ENCODE measurements around the gene PPP2R3C.
"Not testable (repeated sequence)": the region's sequence is repeated elsewhere in the genome, so short reads cannot be mapped to it uniquely, and the experiment has no call there.

The PPP2R3C gene

DNA sequence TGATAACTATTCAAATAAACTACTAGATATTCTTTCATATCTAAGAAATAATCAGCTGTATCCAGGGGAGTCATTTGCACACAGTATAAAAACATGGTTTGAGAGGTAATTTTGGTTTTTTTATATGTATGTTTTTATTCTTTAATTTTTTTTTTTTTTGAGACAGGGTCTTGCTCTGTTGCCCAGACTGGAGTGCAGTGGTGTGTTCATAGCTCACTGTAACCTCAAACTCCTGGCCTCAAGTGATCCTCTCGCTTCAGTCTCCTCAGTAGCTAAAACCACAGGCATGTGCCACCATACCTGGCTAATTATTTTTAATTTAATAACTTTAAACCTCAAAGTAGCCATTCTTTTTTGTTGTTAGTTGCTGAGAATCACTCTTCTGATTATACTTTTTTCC lies 2.3 kb upstream of the PPP2R3C start:
- no peak for DNase-seq (ENCODE audit: low spot score)

DNA sequence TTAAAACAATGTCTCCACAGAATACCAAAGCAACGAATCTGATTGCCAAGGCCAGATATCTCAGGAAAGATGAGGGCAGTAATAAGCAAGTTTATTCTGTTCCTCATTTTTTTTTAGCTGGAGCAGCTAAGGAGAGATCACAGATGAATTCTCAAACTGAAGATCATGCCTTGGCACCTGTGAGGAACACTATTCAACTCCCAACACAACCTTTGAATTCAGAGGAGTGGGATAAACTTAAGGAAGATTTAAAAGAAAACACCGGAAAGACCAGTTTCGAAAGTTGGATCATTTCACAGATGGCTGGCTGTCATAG lies 1.6 kb upstream of the PPP2R3C start:
- no peak for DNase-seq (ENCODE audit: low spot score)

DNA sequence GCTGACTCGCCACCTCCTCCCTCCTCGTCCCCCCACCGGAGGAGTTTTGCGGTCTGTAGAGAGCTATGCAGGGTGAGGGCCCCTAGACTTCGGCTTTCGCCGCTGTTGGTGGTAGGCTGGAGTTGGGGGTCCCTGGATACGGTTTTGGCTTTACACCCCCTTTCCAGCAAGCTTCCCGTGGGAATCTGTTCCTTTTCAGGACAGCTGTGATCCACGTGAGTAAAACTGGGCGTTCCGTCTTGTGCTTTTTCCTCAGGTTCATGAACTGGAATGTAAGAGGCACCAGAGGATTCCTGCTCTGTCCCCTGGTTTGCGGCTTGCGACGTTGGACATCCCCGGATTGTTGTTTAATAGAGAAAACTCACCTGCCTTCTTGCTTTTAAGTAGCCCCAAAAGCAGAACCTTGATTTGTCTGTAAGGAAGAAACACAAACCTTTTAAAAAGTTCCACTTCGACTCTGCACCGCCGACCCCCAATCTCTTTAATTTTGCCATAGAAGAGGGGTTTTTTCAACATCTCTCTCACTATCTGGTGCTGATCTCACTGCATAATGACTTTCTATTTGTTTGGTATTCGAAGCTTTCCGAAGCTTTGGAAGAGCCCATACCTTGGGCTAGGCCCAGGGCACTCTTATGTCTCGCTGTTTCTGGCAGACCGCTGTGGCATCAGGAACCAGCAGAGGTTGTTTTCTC lies 1.1 kb upstream of the PPP2R3C start:
- peak; percentile 12 for DNase-seq (ENCODE audit: low spot score)

DNA sequence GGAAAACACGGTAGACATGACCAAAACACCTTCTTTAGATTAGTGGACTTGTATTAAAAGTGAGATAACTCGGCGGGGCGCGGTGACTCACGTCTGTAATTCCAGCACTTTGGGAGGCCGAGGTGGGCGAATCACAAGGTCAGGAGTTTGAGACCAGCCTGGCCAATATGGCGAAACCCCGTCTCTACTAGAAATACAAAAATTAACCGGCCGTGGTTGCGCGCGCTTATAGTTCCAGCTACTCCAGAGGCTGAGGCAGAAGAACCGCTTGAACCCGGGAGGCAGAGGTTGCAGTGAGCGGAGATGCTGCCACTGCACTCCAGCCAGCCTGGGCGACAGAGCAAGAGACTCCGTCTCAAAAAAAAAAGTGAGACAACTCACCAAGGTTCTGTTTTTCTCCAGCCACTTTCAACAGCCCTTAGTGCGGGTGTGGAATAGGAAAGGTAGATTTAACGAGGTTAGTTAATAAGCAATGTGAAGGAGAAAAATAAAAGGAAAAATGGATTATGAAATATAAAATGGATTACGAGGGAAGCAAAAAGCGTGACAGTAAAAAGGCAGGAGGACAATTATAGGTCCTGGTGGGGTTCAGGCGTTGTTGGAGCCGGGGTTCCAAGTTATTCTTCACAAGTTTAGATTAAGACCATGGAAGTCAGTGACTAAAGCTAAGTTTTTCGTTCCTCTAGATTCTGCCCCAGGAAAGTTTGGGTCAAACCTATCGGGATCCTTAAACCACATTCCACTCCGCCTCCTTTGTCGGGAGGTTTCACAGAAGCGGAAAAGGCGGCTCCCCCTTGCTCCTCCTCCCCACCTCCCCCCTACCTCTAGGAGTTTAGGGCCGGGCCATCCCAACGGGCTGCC lies 534 bp downstream of the PPP2R3C start:
- DNase-seq (ENCODE audit: low spot score) = no peak

DNA sequence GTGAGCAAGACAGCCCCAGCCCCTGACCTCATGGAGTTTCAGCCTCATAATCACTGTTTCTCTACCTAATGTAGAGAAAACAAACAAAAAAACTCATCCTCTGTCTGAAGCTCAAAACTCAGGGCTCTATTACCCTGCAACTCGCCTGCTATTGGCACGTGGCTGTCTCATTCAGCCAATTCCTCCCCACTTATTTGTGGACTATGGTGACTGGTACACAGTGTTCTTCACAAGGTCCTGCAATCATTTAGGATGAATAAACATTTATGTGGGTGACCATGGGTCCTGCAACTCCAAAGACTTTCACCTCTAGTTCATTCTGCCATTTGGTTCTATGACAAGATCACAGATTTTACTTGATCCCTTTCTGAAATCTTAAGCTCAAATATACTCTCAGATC lies 4.7 kb downstream of the PPP2R3C start:
- no peak for DNase-seq (ENCODE audit: low spot score)

DNA sequence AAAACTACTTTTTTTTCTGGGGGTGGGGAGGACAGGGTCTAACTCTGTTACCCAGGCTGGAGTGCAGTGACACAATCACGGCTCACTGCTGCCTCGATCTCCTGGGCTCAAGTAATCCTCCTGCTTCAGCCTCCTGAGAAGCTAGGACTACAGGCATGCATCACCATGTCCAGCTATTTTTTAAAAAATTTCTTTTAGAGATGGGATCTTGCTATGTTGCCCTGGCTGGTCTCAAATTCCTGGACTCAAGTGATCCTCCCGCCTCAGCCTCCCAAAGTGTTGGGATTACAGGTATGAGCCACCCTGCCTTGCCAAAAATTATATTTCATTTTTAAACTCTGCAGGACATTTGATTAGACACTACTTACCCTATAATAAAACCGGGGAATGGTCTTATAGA lies 5.5 kb downstream of the PPP2R3C start:
- no peak for DNase-seq (ENCODE audit: low spot score)

DNA sequence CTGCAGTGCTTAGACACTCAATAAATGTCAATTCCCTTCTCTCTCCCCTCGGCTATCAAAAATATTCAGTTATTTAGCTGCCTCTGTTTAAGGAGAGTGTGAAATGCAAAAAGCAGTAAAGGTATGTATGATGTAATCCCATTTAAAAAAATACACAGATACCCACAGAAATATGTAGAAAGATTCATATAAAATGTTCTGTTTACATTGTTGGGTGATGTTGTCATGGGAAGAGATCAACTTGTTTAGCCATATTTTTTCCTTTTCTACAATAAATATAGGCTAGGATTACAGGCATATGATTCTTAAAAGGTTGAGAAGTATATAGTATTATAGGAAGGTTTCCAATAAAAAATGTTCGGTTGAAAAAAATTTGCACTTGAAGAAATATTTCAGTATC lies 7.8 kb downstream of the PPP2R3C start:
- no peak for DNase-seq (ENCODE audit: low spot score)

DNA sequence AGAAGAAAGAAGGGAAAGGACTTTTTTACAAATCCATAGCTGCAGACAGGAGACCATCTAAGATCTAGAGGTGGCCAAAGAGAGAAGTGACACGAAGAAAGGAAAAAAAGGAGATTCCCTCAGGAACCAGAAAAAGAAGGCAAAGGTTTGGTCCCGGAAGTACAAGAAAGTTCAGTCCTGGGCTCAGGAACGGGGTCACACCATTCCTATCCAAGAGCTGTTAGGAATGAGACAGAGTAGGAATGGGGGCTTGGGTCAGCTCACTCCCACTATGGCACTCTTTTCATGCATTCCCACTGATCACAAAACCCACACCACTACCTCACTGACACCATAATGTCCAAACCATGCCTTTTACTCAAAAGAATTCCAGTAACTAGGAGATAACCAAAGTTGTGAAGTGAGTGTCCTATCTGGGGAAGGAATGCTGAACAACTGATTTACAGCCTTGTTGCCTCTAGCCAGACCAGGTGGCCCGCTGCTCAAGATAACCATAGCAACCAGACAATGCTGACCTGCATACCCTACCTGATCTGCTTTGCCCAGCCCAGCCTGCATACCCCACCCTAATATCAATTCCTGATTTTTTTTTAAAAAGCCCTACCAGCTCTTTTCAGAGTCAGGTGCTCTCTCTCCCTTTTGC lies 8.4 kb downstream of the PPP2R3C start:
- DNase-seq (ENCODE audit: low spot score) = no peak

DNA sequence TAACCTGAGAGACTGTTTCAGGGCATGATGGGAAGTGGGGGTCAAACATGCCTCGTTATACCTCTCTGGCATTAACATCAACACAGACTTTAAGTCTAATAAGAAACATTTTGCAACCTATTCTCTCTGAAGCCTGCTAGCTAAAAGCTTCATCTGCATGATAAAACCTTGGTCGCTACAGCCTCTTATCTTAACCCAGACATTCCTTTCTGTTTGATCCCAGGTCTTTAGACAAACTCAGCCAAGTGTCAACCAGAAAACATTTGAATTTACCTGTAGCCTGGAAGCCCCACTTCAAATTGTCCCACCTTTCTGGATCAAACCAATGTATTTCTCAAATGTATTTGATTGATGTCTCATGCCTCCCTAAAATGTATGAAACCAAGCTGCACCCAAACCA lies 9.1 kb downstream of the PPP2R3C start:
- no peak for DNase-seq (ENCODE audit: low spot score)

DNA sequence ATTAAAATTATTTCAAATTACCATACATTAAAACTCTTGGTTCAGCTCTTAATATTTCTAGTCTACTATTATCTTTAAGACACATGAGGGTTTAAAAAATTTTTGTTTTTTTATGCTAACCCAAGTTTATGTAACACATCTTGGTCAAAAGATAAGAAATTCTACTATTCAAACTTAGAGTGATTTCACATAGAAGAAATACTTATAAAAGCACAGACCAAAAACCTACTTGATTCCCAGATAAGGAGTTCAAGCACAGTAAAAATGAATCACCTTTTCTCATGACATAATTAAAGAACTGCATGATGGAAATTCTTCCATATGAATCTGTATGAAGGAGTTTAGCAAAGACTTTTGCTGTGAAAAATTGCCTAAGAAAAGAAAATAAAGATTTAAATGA lies 13.9 kb downstream of the PPP2R3C start:
- DNase-seq (ENCODE audit: low spot score) = no peak

DNA sequence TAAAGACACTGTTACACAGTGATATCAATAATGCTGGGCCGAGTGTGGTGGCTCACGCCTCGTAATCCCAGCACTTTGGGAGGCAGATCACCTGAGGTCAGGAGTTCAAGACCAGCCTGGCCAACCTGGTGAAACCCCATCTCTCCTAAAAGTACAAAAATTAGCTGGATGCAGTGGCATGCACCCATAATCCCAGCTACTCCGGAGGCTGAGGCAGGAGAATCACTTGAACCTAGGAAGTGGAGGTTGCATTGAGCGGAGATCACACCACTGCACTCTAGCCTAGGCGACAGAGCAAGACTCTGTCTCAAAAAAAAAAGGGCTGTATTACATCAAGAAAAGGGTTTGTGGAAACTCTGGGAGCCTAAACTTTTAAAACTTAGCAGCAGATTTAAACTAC lies 27.1 kb downstream of the PPP2R3C start:
- DNase-seq (ENCODE audit: low spot score) = not testable (repeated sequence)

DNA sequence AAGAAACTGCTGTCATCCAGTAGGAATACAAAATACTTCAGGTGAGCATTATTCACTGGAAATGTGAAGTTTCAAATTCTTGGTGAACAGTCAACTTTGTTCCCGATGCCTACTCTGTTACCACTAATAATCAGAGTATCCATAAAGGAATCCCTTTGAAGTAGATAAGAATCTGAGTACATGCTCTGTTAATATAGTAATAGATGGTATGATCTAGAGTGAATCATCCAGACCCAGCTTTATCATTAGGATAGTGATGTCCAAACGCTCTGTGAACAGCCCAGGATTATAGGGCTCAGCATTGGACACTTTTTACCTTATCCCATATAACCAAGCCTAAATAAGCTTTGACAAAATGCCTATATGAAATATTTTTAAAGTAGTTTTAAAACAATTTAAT lies 33.3 kb downstream of the PPP2R3C start:
- no peak for DNase-seq (ENCODE audit: low spot score)

DNA sequence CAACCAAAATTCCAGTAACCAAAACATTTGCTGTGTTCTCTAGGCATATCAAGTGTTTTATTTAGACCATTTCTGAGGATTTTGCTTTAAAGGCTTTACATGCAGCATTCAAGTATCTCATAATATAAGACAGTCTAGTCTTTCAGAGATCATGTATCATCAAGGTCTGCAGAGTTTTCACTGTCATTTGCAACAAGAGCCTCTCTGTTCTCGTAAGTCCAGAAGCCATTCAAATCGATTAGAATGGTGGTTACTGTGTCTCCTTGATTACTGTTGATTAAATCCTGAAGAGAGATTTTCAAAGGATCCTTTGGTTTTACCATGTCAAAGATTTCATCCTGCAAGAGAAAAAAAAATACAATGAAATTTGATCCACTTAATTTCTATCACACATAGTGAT lies 36.3 kb downstream of the PPP2R3C start:
- no peak for DNase-seq (ENCODE audit: low spot score)

DNA sequence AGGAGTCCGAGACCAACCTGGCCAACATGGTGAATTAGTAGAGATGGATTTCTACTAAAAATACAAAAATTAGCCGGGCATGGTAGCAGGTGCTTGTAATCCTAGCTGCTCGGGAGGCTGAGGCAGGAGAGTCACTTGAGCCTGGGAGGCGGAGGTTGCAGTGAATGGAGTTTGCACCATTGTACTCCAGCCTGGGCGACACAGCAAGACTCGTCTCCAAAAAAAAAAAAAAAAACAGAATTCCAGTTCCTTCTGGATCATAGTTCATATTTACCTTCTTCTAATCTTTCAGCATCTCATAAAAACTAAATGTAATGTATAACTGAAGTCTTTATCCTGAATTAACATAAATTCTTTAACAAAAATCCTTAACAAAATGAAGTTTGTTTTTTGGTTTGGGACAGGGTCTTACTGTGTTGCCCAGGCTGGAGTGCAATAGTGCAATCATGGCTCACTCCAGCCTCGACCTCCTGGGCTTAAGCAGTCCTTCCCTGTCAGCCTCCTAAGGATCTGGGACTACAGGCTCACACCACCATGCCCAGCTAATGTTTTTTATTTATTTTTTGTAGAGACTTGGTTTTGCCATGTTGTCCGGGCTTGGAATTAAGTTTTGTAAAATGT lies 38.1 kb downstream of the PPP2R3C start:
- no peak for DNase-seq (ENCODE audit: low spot score)

DNA sequence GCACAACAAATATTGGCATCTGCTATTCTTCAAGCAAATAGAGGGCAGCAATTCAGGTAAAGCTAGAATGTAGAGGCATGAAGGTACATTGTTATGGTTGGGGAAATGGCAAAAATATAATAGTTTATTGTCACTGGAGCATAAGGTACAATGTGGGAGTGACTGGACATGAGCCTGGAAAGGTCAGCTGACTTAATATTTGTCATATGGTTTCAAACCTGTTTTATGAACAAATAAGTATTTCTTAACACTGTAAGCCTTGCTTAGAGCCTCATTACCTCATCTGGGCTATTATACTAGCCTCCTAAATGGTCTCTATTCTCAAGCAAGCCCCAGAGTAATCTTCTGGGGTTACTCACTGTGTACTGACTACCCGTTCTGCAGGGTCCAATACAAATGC lies 42.0 kb downstream of the PPP2R3C start:
- no peak for DNase-seq (ENCODE audit: low spot score)

DNA sequence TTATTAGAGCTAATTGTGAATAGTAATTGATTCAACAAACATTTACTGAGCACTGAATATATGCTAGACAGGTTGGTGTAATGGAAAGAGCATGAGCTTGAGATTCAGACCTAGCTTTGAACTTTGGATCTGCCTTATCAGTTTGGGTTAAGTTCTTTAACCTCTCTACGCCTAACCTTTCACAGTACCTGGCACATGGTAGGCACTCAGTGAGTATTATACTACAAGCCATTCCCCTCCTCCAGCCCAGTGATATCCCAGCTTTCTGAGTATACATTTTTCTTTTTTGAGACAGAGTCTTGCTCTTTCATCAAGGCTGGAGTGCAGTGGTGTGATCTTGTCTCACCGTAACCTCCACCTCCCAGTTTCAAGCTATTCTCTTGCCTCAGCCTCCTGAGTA lies 43.7 kb downstream of the PPP2R3C start:
- DNase-seq (ENCODE audit: low spot score) = no peak

DNA sequence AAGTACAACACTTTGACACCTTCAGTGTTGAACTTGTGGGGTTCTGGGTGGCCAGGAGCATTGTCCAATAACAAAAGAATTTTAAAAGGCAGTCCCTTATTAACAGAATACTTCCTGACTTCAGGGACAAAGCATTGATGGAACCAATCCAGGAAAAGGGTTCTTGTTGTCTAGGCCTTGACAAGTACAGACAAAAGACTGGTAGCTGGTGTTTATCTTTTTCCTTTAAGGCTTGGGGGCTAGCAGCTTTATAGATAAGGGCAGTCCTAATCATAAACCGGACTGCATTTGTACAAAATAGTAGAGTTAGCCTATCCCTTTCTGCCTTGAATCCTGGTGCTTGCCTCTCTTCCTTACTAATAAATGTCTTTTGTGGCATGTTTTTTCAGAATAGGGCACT lies 48.3 kb downstream of the PPP2R3C start:
- no peak for DNase-seq (ENCODE audit: low spot score)

DNA sequence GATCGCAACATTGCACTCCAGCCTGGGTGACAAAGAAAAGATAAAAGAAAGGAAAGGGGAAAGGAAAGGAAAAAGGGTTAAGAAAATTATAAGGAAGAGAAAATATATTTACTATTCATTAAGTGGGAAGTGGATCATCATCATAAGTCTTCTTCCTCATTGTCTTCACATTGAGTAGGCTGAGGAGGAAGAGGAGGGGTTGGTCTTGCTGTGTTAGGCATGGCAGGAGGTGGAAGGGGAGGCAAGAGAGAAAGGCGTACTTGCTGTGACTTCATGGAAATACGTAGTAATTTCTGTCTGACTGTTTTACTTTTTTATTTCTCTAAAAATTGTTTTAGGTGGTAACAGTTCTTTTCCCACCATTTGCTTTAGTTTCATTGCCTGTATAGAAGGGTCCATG lies 49.6 kb downstream of the PPP2R3C start:
- no peak for DNase-seq (ENCODE audit: low spot score)

DNA sequence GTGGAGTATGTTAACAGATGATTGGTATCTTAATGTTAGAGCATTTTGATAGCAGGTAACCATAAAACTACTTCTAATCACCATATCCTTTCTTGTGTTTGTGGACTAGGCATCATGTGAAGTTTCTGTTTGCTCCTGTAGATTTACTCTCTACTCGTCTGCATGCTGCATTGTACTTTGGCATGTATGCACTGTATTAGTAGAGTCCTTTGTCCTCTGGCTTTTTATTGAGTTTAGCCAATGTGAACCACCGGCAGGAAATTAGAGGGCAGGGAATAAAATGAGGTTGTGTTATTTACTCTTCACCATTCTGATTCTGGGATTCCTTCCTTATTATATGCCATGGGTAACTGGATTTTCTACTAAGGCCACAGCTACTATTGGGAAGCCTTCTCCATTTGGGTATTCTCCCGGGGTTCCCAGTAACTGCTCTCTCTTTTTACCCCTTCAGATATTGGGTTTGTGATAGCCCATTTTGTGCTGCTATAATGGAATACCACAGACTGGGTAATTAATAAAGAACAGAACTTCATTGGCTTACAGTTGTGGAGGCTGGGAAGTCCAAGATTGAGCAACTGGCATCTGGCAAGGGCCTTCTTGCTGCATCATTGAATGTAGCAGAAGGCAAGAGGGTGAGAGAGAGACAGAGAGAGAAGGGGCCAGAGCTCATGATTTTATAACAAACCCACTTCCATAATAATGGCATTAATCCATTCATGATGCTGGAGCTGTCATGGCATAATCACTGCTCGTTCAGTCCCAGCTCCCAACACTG lies 53.4 kb downstream of the PPP2R3C start:
- no peak for DNase-seq (ENCODE audit: low spot score)

DNA sequence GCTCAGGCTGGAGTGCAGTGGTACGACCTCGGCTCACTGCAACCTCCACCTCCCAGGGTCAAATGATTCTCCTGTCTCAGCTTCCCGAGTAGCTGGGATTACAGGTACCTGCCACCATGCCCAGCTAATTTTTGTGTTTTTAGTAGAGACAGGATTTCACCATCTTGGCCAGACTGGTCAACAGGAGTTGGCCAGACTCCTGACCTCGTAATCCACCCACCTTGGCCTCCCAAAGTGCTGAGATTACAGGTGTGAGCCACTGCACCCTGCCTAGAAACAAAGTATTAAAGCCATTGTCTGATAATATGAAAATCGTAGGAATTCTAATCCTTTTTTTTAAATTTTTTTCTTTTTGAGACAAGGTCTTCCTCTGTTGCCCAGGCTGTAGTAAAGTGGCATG lies 56.1 kb downstream of the PPP2R3C start:
- not testable (repeated sequence) for DNase-seq (ENCODE audit: low spot score)

DNA sequence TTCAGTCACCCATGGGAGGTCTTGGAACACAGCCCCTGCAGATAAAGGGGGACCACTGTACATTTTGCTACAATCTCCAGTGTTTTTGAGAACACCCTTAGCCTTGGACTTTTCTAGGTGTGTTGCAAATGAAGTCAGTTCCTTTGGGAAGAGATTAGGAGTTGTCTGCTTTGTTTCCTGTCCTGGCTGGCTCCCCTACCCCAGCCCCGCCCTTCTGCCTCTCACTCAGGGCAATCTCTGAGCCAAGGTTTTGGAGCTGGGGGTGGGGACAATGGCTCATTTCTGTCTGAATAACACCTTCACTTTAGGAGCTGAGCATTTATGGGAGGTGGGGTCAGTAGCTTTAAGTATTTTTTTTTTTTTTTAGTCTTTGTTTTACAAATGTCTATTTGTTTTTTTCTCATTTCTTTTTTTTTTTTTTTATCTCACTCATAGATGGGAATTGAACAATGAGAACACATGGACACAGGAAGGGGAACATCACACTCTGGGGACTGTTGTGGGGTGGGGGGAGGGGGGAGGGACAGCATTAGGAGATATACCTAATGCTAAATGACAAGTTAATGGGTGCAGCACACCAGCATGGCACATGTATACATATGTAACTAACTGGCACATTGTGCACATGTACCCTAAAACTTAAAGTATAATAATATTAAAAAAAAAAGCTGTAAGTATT lies 60.5 kb downstream of the PPP2R3C start:
- DNase-seq (ENCODE audit: low spot score) = not testable (repeated sequence)

DNA sequence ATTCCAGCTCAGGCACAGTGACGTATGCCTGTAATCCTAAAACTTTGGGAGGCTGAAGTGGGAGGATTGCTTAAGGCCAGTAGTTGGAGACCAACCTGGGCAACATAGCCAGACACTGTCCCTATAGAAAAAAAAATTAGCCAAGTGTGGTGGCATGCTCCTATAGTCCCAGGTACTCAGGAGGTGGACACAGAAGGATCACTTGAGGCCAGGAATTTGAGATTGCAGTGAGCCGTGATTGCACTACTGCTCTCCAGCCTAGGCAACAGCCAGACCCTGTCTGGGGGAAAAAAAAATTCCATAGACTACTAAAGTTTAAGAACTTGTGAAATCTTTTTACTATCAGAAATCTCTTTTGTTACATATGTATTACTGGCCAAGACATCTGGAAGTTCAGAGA lies 69.2 kb downstream of the PPP2R3C start:
- DNase-seq (ENCODE audit: low spot score) = no peak

All from CD4-positive, alpha-beta T cell treated with Interleukin-15 for 4 hours (primary cell).